WERI-Rb-1 (cell line): Measurements from ENCODE around the gene SLC2A11.
A peak's percentile ranks its signal among the peaks of the same experiment; 100 is the strongest.

Experiments used
- DNase-seq: peaks from one replicate; pipeline ENCODE4 v3.0.0-alpha.2; 2020
- H3K27ac ChIP-seq: fragments of 250-450 bp; sonication (Bioruptor Pico); 2 replicates; pipeline ENCODE4 v1.5.1; 2020; ENCODE audit warnings: mild to moderate bottlenecking, moderate library complexity
- H3K27me3 ChIP-seq: fragments of 250-450 bp; sonication (Bioruptor Pico); 2 replicates; pipeline ENCODE4 v1.5.1; 2021; ENCODE audit warnings: mild to moderate bottlenecking, low read depth, moderate library complexity; ENCODE audit not compliant: insufficient read depth, severe bottlenecking
- H3K36me3 ChIP-seq: fragments of 250-450 bp; sonication (Bioruptor Pico); 2 replicates; pipeline ENCODE4 v1.5.1; 2020; ENCODE audit warnings: mild to moderate bottlenecking, moderate library complexity
- H3K4me3 ChIP-seq: 2 replicates; pipeline ENCODE4 v1.5.1; 2011; ENCODE audit warnings: low read depth, mild to moderate bottlenecking, control low read depth, low read length
- H3K9me3 ChIP-seq: fragments of 250-450 bp; sonication (Bioruptor Pico); 2 replicates; pipeline ENCODE4 v1.5.1; 2021; ENCODE audit warnings: mild to moderate bottlenecking, moderate library complexity; ENCODE audit not compliant: severe bottlenecking
- CTCF ChIP-seq: IDR thresholded peaks from 2 replicates; pipeline ENCODE4 v1.5.1; 2011; ENCODE audit warnings: low read depth, mild to moderate bottlenecking, control low read depth, inconsistent platforms, low read length

The SLC2A11 gene

GRCh38 chr22:23831261-23831660 lies 26.4 kb upstream of the SLC2A11 start:
- no peak overlapping the region for H3K4me3 ChIP-seq
- DNase-seq = no peak
- no peaks in the 10 kb centered on the region for H3K9me3 ChIP-seq
- no peak overlapping the region for H3K27ac ChIP-seq
- no peaks in the 10 kb centered on the region for H3K27me3 ChIP-seq
- peaks cover 94% of the 10 kb centered on the region for H3K36me3 ChIP-seq
- no peak for TF ChIP-seq CTCF

- peaks cover 92% of the 10 kb centered on the region for H3K36me3 ChIP-seq
- no peak overlapping the region for H3K27ac ChIP-seq
- TF ChIP-seq CTCF = no peak
- no peak overlapping the region for H3K4me3 ChIP-seq
- no peaks in the 10 kb centered on the region for H3K27me3 ChIP-seq
- DNase-seq = no peak
- no peaks in the 10 kb centered on the region for H3K9me3 ChIP-seq
Measured at GRCh38 chr22:23831781-23832180, 25.9 kb upstream of the SLC2A11 start.

GRCh38 chr22:23832226-23833016 lies 25.3 kb upstream of the SLC2A11 start:
- Histone ChIP-seq H3K27ac (no peak overlapping the region), H3K9me3 (no peaks in the 10 kb centered on the region), H3K27me3 (no peaks in the 10 kb centered on the region), H3K4me3 (no peak overlapping the region), H3K36me3 (peaks cover 91% of the 10 kb centered on the region)
- DNase-seq = no peak
- no peak for TF ChIP-seq CTCF

- H3K27ac ChIP-seq = no peak overlapping the region
Measured at GRCh38 chr22:23833017-23833751, 24.5 kb upstream of the SLC2A11 start.

GRCh38 chr22:23833911-23834317 lies 23.8 kb upstream of the SLC2A11 start:
- Histone ChIP-seq H3K27me3 (no peaks in the 10 kb centered on the region), H3K36me3 (peaks cover 81% of the 10 kb centered on the region), H3K27ac (peak overlapping the region; percentile 20; the same call in 1 of the 2 replicates), H3K4me3 (no peak overlapping the region), H3K9me3 (no peaks in the 10 kb centered on the region)
- TF ChIP-seq CTCF = no peak
- no peak for DNase-seq

More at GRCh38 chr22:23833017-23833751, 24.5 kb upstream of the SLC2A11 start:
- no peak for DNase-seq
- H3K4me3 ChIP-seq = no peak overlapping the region
- H3K27me3 ChIP-seq = no peaks in the 10 kb centered on the region
- peaks cover 89% of the 10 kb centered on the region for H3K36me3 ChIP-seq
- no peaks in the 10 kb centered on the region for H3K9me3 ChIP-seq
- TF ChIP-seq CTCF = 0 out of 2 replicates have a peak, but pooled peaks have one; percentile 1
